Natural killer cell (primary cell): ENCODE measurements around the gene UBP1. TPM values are rescaled to one million over a fixed set of nuclear protein-coding genes. Genes with fewer than 3 reads are reported as not detected.

Experiments used
- ATAC-seq, 3 donors: fragments of 150-1000 bp in 2 of 3; fragments of 200-7000 bp in 1 of 3; cut with Tn5 transposase; 1 replicate in 1 of 3; 2 replicates in 2 of 3; pipeline ENCODE4 v1.10.0; 2021; ENCODE audit warnings: mild to moderate bottlenecking in 2 of 3, moderate library complexity in 2 of 3
- DNase-seq, 2 donors: peaks; one replicate each; pipeline versions ENCODE4 v3.0.0 to v3.0.0-alpha.2; 2013 to 2021; ENCODE audit warnings: mixed read lengths in 1 of 2
- H3K27ac ChIP-seq: one replicate; pipeline ENCODE4 v1.5.1; 2013; ENCODE audit warnings: mild to moderate bottlenecking, low read length
- H3K27me3 ChIP-seq: one replicate; pipeline ENCODE4 v1.6.1; 2013; ENCODE audit warnings: low read length; ENCODE audit not compliant: control insufficient read depth, insufficient read depth
- H3K36me3 ChIP-seq: one replicate; pipeline ENCODE4 v1.6.1; 2013; ENCODE audit warnings: low read length; ENCODE audit not compliant: control insufficient read depth, insufficient read depth
- H3K4me1 ChIP-seq: one replicate; pipeline ENCODE4 v1.6.1; 2013; ENCODE audit warnings: low read length; ENCODE audit not compliant: control insufficient read depth, insufficient read depth
- H3K4me3 ChIP-seq: one replicate; pipeline ENCODE4 v1.5.1; 2013; ENCODE audit warnings: low read length
- H3K9me3 ChIP-seq: one replicate; pipeline ENCODE4 v1.6.1; 2013; ENCODE audit warnings: low read length; ENCODE audit not compliant: control insufficient read depth, insufficient read depth
- H3K27ac Mint-ChIP-seq, 2 donors: one replicate each; pipeline ENCODE4 v1.8.0; 2022; ENCODE audit warnings: mild to moderate bottlenecking in 2 of 2, mixed read lengths in 2 of 2, moderate library complexity in 1 of 2
- H3K27me3 Mint-ChIP-seq, 2 donors: one replicate each; pipeline ENCODE4 v1.8.0; 2022; ENCODE audit warnings: low read depth in 2 of 2, mixed read lengths in 2 of 2
- H3K36me3 Mint-ChIP-seq: one replicate; pipeline ENCODE4 v1.8.0; 2022; ENCODE audit warnings: mixed read lengths
- H3K4me1 Mint-ChIP-seq, 2 donors: one replicate each; pipeline ENCODE4 v1.8.0; 2022; ENCODE audit warnings: mixed read lengths in 2 of 2
- H3K4me3 Mint-ChIP-seq: one replicate; pipeline ENCODE4 v1.8.0; 2022; ENCODE audit warnings: mild to moderate bottlenecking, moderate library complexity, mixed read lengths
- H3K9me3 Mint-ChIP-seq, 2 donors: one replicate each; pipeline ENCODE4 v1.8.0; 2022; ENCODE audit warnings: mixed read lengths in 2 of 2
- WGBS: methylation state at CpG from one replicate; pipeline ENCODE4 v1.1.7; 2013; ENCODE audit warnings: missing lambda C conversion rate; ENCODE audit not compliant: insufficient coverage; 5-methylcytosine and 5-hydroxymethylcytosine counted together
- intact Hi-C: fragments of 100-400 bp; cut with micrococcal nuclease; formaldehyde crosslinking; loops from one replicate; pipeline ENCODE4 v1.14.2; 2022
- total RNA-seq, 4 donors: library from RNA; stranded (reverse); fragments of 120-200 nt in 1 of 4; gene quantifications; one replicate each; pipeline versions ENCODE4 v1.2.3 to v1.2.4, GENCODE V29; 2013 to 2022
- TF ChIP-seq, protein P1 (sequence below): fragments of 200-600 bp; IDR thresholded peaks from one replicate; pipeline ENCODE4 v1.8.0; 2022; ENCODE audit warnings: antibody characterized with exemption

Gene UBP1
- total RNA-seq, 3 donors from 2014 or later (not counting 1 experiment from before 2014, with no cell fraction given), result 70.3 to 78.4 (median 76.7) TPM

DNA sequence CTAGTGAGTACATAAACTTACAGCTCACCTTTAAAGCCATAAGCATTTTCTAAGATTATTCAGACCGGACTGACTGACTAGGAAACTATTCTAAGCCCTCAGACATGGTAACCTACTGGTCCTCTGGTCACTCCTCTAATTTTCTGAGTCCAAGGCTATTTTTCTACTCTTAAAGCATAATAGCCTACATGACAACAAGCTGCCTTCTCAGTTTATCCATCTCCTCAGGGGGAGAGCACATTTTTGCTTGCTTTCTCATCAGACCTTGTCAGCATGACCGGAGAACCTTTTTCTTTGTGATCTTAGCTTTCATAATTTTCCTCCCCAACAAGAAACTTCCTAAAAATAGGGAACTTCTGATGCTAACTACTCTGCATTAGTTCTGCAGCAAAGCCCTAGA lies 38.4 kb downstream of the UBP1 start:
- no peaks in the 10 kb centered on the region for H3K9me3 Mint-ChIP-seq
- no peak for DNase-seq
- TF ChIP-seq, protein P1, sequence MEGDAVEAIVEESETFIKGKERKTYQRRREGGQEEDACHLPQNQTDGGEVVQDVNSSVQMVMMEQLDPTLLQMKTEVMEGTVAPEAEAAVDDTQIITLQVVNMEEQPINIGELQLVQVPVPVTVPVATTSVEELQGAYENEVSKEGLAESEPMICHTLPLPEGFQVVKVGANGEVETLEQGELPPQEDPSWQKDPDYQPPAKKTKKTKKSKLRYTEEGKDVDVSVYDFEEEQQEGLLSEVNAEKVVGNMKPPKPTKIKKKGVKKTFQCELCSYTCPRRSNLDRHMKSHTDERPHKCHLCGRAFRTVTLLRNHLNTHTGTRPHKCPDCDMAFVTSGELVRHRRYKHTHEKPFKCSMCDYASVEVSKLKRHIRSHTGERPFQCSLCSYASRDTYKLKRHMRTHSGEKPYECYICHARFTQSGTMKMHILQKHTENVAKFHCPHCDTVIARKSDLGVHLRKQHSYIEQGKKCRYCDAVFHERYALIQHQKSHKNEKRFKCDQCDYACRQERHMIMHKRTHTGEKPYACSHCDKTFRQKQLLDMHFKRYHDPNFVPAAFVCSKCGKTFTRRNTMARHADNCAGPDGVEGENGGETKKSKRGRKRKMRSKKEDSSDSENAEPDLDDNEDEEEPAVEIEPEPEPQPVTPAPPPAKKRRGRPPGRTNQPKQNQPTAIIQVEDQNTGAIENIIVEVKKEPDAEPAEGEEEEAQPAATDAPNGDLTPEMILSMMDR, result no peak
- Histone ChIP-seq H3K27me3 (no peaks in the 10 kb centered on the region), H3K9me3 (no peaks in the 10 kb centered on the region), H3K36me3 (peaks cover 80% of the 10 kb centered on the region), H3K27ac (no peak overlapping the region), H3K4me3 (no peak overlapping the region), H3K4me1 (no peaks in the 10 kb centered on the region)
- H3K27ac Mint-ChIP-seq, result peak overlapping the region; percentile 58 to 63
- H3K4me3 Mint-ChIP-seq, result no peak overlapping the region
- WGBS, result 97% methylated on average over 2 of the region's 2 CpGs
- no peak for ATAC-seq
- no peaks in the 10 kb centered on the region for H3K4me1 Mint-ChIP-seq
- H3K36me3 Mint-ChIP-seq, result peaks cover 42% of the 10 kb centered on the region
- no peaks in the 10 kb centered on the region for H3K27me3 Mint-ChIP-seq
- intact Hi-C loops, result no loop called here

DNA sequence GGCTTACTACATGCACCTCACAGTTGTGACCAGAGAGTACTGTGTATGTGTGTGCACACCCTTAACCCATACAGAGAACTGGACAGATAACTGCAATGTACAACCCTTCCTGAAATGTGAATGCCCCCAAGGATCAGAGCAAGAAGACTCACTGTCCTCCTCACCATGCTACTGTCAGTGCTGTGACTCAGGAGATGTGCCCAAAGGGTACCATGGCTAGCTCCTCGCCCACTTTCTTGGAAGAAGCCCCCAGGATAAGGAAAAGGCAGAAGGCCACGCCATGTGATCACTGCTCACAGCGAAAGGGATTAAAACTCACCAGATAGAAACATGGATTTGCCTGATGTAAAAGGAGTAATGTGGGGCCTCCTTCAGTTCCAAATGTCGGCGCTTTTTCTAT lies 41.8 kb downstream of the UBP1 start:
- no peaks in the 10 kb centered on the region for H3K9me3 Mint-ChIP-seq
- no peaks in the 10 kb centered on the region for H3K27me3 Mint-ChIP-seq
- H3K4me3 Mint-ChIP-seq, result no peak overlapping the region
- H3K9me3 ChIP-seq, result no peaks in the 10 kb centered on the region
- TF ChIP-seq, protein P1, result no peak
- H3K4me1 Mint-ChIP-seq, result no peaks in the 10 kb centered on the region
- H3K27me3 ChIP-seq, result no peaks in the 10 kb centered on the region
- H3K36me3 Mint-ChIP-seq, result peaks cover 45% of the 10 kb centered on the region
- H3K36me3 ChIP-seq, result peaks cover 90% of the 10 kb centered on the region
- 98% methylated on average over 5 of the region's 5 CpGs for WGBS
- no peak overlapping the region for H3K4me3 ChIP-seq
- no peak for DNase-seq
- no peaks in the 10 kb centered on the region for H3K4me1 ChIP-seq
- peak overlapping the region in 1 of 2 donors; percentile 32 for H3K27ac Mint-ChIP-seq
- no peak for ATAC-seq
- intact Hi-C loops, result no loop called here
- H3K27ac ChIP-seq, result no peak overlapping the region

DNA sequence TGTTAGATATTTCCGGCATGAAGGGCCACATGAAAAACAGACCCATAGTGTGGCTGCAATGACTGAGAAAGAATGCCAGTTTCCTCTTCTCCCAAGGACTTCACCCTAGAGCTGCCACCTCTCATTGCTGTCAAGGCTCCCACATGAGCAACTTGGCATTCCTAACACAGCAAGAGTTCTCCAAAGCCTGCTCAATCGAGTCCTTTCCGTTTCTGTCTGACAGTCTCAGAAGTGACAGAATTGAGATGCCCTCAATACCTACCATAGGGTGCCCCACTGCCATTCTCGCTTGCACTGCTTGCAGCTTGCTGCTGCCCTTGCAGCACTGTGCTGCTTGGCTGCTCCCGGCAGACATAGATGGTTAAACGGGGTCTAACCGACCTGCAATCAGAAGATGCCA lies 44.3 kb downstream of the UBP1 start:
- no peaks in the 10 kb centered on the region for H3K27me3 ChIP-seq
- 97% methylated on average over 5 of the region's 7 CpGs for WGBS
- no peak overlapping the region for H3K27ac ChIP-seq
- TF ChIP-seq, protein P1, result no peak
- no peak overlapping the region for H3K27ac Mint-ChIP-seq
- DNase-seq, result no peak
- no peaks in the 10 kb centered on the region for H3K9me3 Mint-ChIP-seq
- ATAC-seq, result no peak
- H3K36me3 Mint-ChIP-seq, result peaks cover 43% of the 10 kb centered on the region
- no peaks in the 10 kb centered on the region for H3K27me3 Mint-ChIP-seq
- peaks cover 6 to 7% of the 10 kb centered on the region in 2 donors for H3K4me1 Mint-ChIP-seq
- H3K4me3 ChIP-seq, result no peak overlapping the region
- H3K36me3 ChIP-seq, result peaks cover 90% of the 10 kb centered on the region
- H3K4me3 Mint-ChIP-seq, result no peak overlapping the region
- H3K9me3 ChIP-seq, result no peaks in the 10 kb centered on the region
- intact Hi-C loops, result no loop called here
- H3K4me1 ChIP-seq, result no peaks in the 10 kb centered on the region

DNA sequence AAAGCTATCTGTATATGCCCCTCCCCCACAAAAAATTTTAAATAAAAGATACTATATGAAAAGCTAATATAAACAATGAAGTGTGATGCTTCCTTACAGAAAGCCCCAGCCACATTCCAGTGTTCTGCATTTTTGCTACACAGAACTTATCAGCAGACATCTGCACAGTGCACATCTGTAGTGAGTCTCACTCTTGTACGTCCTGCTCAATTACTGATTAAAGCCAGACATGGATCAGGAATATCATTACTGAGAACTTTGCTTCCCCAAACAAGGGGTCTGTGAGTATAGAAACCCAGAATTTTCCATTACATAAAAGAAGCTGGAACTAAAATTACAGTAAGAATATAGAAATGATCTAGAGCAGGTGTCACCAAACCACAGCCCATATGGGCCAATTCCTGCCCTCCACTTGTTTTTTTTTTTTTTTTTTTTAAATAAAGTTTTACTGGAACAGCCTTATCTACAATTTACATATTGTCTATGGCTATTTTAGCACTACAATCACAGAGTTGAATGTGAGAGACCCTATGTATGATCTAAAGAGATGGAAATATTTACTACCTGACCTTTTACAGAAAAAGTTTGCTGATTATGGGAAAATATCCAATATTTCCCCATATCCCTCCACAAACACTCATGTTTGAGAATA lies 45.7 kb downstream of the UBP1 start:
- H3K4me3 Mint-ChIP-seq, result no peak overlapping the region
- H3K27ac Mint-ChIP-seq, result peak overlapping the region in 1 of 2 donors; percentile 9
- no peaks in the 10 kb centered on the region for H3K9me3 Mint-ChIP-seq
- H3K27ac ChIP-seq, result no peak overlapping the region
- no peaks in the 10 kb centered on the region for H3K4me1 ChIP-seq
- H3K36me3 ChIP-seq, result peaks cover 89% of the 10 kb centered on the region
- peaks cover 6 to 7% of the 10 kb centered on the region in 2 donors for H3K4me1 Mint-ChIP-seq
- WGBS, result 100% methylated on average over 1 of the region's 1 CpG
- H3K9me3 ChIP-seq, result no peaks in the 10 kb centered on the region
- no peak overlapping the region for H3K4me3 ChIP-seq
- DNase-seq (no peak), ATAC-seq (no peak)
- H3K27me3 ChIP-seq, result no peaks in the 10 kb centered on the region
- H3K36me3 Mint-ChIP-seq, result peaks cover 47% of the 10 kb centered on the region
- TF ChIP-seq, protein P1, result no peak
- intact Hi-C loops, result no loop called here
- no peaks in the 10 kb centered on the region for H3K27me3 Mint-ChIP-seq
